NCI-H226 (cell line): ENCODE results near the gene CCDC179.

Experiments
- DNase-seq: peaks from one replicate; pipeline ENCODE4 v3.0.0-alpha.2; 2015

The CCDC179 gene

DNA sequence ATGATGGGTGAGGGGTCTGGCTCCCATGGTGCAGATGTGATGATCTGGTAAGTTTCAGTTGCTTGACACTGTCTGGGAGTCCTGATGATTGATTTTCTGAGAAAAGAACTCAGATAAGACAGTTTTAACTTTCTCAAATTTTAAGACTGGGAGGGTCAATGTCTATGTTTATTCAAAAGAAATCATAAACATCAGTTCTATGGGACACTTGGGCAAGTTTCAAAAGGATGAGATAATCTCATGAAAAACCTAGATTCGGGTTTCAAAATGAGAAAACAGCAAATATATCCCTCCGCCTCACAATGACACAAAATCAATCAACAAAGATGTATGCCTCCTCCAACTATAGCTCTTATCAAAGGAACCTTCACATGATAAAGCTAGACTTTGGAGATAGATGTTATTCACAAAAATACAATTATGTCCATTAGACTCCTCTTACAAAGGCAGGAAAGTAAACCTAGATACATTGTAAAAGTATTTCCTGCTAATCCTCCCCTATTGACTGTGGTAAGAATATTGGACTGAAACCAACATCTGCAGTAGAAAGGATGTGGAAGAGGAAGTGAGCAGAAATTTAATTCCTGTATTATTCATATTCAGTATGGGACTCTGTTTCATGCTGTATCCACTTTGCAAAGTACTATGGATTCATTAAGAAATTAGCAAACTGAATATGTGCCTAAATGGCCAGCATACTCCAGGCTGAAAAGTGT lies 52.3 kb downstream of the CCDC179 start:
- peak; percentile 55 for DNase-seq

DNA sequence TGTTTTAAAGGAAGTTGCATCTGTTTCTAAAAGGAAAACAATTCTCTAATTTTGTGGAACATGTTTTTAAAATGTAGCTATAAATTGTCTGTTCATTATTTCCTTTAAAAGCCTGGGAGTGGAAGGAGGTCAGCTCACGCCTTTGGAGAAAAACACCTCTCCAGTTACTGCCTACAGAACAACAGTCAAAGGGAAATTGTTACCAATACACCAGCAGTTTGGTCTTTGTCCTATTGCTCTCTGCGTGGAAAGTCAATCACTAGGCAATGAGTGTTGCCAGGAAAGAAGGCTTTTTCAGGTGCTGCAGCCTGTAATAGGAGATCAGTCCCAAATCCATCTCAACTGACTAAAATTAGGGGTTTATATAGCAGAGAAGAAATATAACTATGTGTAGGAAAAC lies 52.9 kb downstream of the CCDC179 start:
- DNase-seq: no peak

DNA sequence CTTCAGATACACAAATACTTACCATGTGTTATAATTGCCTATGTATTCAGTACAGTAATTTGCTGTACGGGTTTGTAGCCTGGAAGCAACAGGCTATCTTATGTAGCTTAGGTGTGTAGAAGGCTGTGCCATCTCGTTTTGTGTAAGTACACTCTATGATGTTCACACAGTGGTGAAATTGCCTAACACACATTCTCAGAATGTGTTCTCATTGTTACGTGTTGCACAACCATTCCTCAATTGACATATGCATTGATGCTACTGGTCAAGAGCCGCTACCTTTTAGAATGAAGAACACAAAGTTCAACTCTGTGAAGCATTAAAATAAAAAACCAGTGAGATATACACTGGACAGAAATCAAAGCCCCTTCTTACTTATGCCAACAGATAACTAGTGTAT lies 57.4 kb downstream of the CCDC179 start:
- no peak for DNase-seq

GRCh38 chr11:22800482-22800881 lies 59.8 kb downstream of the CCDC179 start:
- DNase-seq: no peak

- no peak for DNase-seq
Observed at GRCh38 chr11:22798901-22799300, 61.4 kb downstream of the CCDC179 start.

- DNase-seq: no peak
Observed at GRCh38 chr11:22797047-22797446, 63.2 kb downstream of the CCDC179 start.
